Brain microvascular endothelial cell (primary cell): Measurements from ENCODE around the gene GPR162.

Source experiments
- DNase-seq: peaks from one replicate; pipeline ENCODE4 v3.0.0-alpha.2; 2020
- H3K27ac ChIP-seq: fragments of 250-450 bp; sonication (Bioruptor Pico); 2 replicates; pipeline ENCODE4 v1.5.1; 2020; ENCODE audit warnings: mild to moderate bottlenecking, moderate library complexity
- H3K27me3 ChIP-seq: fragments of 250-450 bp; sonication (Bioruptor Pico); replicated peaks from 2 replicates; pipeline ENCODE4 v1.5.1; 2020; ENCODE audit warnings: mild to moderate bottlenecking
- H3K36me3 ChIP-seq: fragments of 250-450 bp; sonication (Bioruptor Pico); replicated peaks from 2 replicates; pipeline ENCODE4 v1.5.1; 2020; ENCODE audit warnings: mild to moderate bottlenecking
- H3K4me3 ChIP-seq: 2 replicates; pipeline ENCODE4 v1.5.1; 2011; ENCODE audit warnings: low read depth, mild to moderate bottlenecking, control low read depth, low read length, moderate library complexity
- in situ Hi-C: cut with HindIII; loops from 2 replicates; pipeline ENCODE4 v1.10.0; 2017; ENCODE audit warnings: low sequenced_read_pairs, low pct_ligation_motif_present
- TF ChIP-seq, protein P1 (sequence below): IDR thresholded peaks from 2 replicates; pipeline ENCODE4 v1.5.1; 2011; ENCODE audit warnings: low read depth, mild to moderate bottlenecking, moderate library complexity, low read length, control low read depth, inconsistent platforms; ENCODE audit errors: missing control alignments

Gene GPR162

GRCh38 chr12:6786416-6787094, 35.1 kb upstream of the GPR162 start:
- TF ChIP-seq, protein P1, sequence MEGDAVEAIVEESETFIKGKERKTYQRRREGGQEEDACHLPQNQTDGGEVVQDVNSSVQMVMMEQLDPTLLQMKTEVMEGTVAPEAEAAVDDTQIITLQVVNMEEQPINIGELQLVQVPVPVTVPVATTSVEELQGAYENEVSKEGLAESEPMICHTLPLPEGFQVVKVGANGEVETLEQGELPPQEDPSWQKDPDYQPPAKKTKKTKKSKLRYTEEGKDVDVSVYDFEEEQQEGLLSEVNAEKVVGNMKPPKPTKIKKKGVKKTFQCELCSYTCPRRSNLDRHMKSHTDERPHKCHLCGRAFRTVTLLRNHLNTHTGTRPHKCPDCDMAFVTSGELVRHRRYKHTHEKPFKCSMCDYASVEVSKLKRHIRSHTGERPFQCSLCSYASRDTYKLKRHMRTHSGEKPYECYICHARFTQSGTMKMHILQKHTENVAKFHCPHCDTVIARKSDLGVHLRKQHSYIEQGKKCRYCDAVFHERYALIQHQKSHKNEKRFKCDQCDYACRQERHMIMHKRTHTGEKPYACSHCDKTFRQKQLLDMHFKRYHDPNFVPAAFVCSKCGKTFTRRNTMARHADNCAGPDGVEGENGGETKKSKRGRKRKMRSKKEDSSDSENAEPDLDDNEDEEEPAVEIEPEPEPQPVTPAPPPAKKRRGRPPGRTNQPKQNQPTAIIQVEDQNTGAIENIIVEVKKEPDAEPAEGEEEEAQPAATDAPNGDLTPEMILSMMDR: no peak
- H3K27ac ChIP-seq: no peak overlapping the region
- in situ Hi-C loops: no loop called here
- H3K36me3 ChIP-seq: no peaks in the 10 kb centered on the region
- H3K4me3 ChIP-seq: no peak overlapping the region
- DNase-seq: no peak
- H3K27me3 ChIP-seq: no peaks in the 10 kb centered on the region

DNA sequence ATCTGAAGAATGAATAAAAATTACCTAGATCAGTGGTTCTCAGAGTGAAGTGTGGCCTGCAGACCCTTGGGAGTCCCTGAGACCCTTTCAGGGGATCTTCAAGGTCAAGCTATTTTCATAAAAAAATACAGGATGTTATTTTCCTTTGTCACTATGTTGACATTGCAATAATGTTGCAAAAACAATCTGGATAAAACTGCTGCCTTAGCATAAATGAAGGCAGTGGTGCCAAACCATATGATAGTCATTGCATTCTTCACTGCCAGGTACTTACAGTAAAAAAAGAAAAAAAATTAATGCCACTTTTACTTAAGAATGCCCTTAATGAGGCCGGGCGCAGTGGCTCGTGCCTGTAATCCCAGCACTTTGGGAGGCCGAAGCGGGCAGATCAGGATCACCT, 34.3 kb upstream of the GPR162 start:
- Histone ChIP-seq H3K27me3 (no peaks in the 10 kb centered on the region), H3K4me3 (no peak overlapping the region), H3K36me3 (no peaks in the 10 kb centered on the region), H3K27ac (no peak overlapping the region)
- DNase-seq: no peak
- TF ChIP-seq, protein P1: no peak
- in situ Hi-C loops: no loop called here

DNA sequence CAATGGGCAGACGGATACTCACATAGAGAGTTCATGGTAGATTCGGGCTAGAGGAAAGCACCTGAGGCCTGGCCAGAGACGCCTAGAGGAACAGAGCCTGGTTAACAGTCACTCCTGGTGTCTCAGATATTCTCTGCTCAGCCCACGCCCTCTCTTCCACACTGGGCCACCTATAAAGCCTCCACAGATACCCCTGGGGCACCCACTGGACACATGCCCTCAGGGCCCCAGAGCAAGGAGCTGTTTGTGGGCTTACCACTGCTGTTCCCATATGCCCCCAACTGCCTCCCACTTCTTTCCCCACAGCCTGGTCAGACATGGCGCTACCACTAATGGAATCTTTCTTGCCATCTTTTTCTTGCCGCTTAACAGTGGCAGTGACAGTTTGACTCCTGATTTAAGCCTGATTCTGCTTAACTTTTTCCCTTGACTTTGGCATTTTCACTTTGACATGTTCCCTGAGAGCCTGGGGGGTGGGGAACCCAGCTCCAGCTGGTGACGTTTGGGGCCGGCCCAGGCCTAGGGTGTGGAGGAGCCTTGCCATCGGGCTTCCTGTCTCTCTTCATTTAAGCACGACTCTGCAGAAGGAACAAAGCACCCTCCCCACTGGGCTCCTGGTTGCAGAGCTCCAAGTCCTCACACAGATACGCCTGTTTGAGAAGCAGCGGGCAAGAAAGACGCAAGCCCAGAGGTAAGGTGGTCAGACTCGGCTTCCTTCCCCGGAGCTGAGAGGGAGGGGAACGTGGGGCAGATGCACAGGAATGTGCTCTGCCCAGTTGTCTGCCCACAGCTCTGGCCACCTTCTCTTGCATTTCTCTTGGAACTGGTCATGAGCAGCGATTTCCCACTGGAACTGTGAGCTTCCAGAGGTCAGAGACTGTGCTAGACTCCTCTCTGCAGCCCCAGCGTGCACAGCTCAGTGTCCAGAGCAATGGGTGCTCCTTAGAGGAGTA, 32.4 kb upstream of the GPR162 start, which contains the start of gene CD4:
Gene CD4, plus strand, starts transcription at position 557 of the 953 bp plus-strand sequence. CDS start 10,611 bp downstream, outside the sequence.
- TF ChIP-seq, protein P1: no peak
- DNase-seq: no peak
- no peak within 1 kb of the TSS for H3K27ac ChIP-seq

DNA sequence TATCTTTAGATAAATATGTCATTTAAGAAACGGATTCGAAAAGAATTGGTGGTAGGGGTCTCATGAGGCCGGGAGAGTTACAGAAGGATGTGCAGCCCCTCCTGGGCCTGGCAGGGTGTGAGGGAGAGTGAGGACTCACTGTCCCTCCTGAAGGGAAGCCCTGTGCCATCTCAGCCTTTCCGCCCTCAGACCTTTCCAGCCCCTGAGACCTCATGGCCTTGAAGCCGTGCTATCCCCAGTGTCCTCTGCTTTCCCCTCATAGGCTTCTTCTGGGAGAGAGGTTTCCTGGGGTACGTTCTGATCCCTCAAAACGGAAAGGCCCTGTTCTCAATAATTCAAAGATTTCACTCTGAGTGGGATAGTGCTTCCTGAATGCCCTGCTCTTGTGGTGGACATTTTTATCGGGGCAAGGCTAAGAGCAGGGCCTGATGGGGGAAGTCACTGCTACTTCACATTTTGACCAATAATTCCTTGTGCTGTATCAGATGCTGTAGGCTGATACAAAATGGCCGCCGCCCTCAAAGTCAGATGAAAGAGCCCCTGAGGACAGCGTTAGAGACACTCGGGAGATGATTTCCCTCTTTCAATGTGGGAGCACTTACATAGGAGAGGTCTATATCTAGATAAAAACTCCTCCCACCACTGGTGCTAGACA, 31.0 kb upstream of the GPR162 start:
- H3K4me3 ChIP-seq: no peak overlapping the region
- TF ChIP-seq, protein P1: no peak
- no peak overlapping the region for H3K27ac ChIP-seq
- H3K36me3 ChIP-seq: no peaks in the 10 kb centered on the region
- DNase-seq: no peak
- in situ Hi-C loops: no loop called here
- H3K27me3 ChIP-seq: no peaks in the 10 kb centered on the region

More for the DNA sequence above, 32.4 kb upstream of the GPR162 start, which contains the start of gene CD4:
- Histone ChIP-seq H3K36me3 (no peaks in the 10 kb centered on the region), H3K4me3 (no peak within 1 kb of the TSS), H3K27me3 (no peaks in the 10 kb centered on the region)
- in situ Hi-C loops: no loop called here

- DNase-seq: no peak
- no peak overlapping the region for H3K4me3 ChIP-seq
Observed at GRCh38 chr12:6791931-6792520, 29.6 kb upstream of the GPR162 start.

More at GRCh38 chr12:6791931-6792520, 29.6 kb upstream of the GPR162 start:
- Histone ChIP-seq H3K27me3 (no peaks in the 10 kb centered on the region), H3K27ac (no peak overlapping the region), H3K36me3 (no peaks in the 10 kb centered on the region)
- TF ChIP-seq, protein P1: no peak
- in situ Hi-C loops: no loop called here
